SK-N-SH treated with all-trans-retinoic acid at 6 μM for 48 hours (cell line): ENCODE data around the gene C20orf144.

Experiments used
- ATAC-seq: fragments of 200-7000 bp; cut with Tn5 transposase; 3 replicates; pipeline ENCODE4 v1.9.1; 2020; ENCODE audit warnings: mild to moderate bottlenecking, moderate library complexity
- ARNTL ChIP-seq: fragments of 450-650 bp; formaldehyde crosslinking; IDR thresholded peaks from 2 replicates; pipeline ENCODE4 v1.5.0; 2020; ENCODE audit warnings: low read depth, mild to moderate bottlenecking, moderate library complexity, borderline replicate concordance
- BACH2 ChIP-seq: fragments of 250-450 bp; sonication (Bioruptor Pico); IDR thresholded peaks from 2 replicates; pipeline ENCODE4 v1.9.0; 2021; ENCODE audit warnings: mild to moderate bottlenecking, borderline replicate concordance
- CREB5 ChIP-seq: fragments of 250-450 bp; sonication (Bioruptor Pico); IDR thresholded peaks from 2 replicates; pipeline ENCODE4 v1.5.1; 2020; ENCODE audit warnings: low read depth, mild to moderate bottlenecking, moderate library complexity
- CSDC2 ChIP-seq: fragments of 250-450 bp; sonication (Bioruptor Pico); IDR thresholded peaks from 2 replicates; pipeline ENCODE4 v1.5.0; 2020; ENCODE audit warnings: mild to moderate bottlenecking, moderate library complexity
- CSRNP3 ChIP-seq: fragments of 250-450 bp; sonication (Bioruptor Pico); IDR thresholded peaks from 2 replicates; pipeline ENCODE4 v1.5.1; 2021; ENCODE audit warnings: mild to moderate bottlenecking, moderate library complexity
- ESRRG ChIP-seq: fragments of 250-450 bp; sonication (Bioruptor Pico); IDR thresholded peaks from 2 replicates; pipeline ENCODE4 v1.6.1; 2021; ENCODE audit warnings: mild to moderate bottlenecking
- GLIS3 ChIP-seq: fragments of 250-450 bp; sonication (Bioruptor Pico); IDR thresholded peaks from 2 replicates; pipeline ENCODE4 v1.5.0; 2020; ENCODE audit warnings: mild to moderate bottlenecking, moderate library complexity
- ISL1 ChIP-seq: fragments of 250-450 bp; sonication (Bioruptor Pico); IDR thresholded peaks from 2 replicates; pipeline ENCODE4 v2.1.2; 2022; ENCODE audit warnings: mild to moderate bottlenecking, moderate library complexity
- OSR1 ChIP-seq: fragments of 250-450 bp; sonication (Bioruptor Pico); IDR thresholded peaks from 2 replicates; pipeline ENCODE4 v1.8.0; 2022; ENCODE audit warnings: moderate library complexity, mild to moderate bottlenecking, inconsistent platforms
- PATZ1 ChIP-seq: fragments of 250-450 bp; sonication (Bioruptor Pico); IDR thresholded peaks from 2 replicates; pipeline ENCODE4 v1.8.0; 2020; ENCODE audit warnings: mild to moderate bottlenecking, moderate library complexity, borderline replicate concordance
- POU6F1 ChIP-seq: fragments of 250-450 bp; sonication (Bioruptor Pico); IDR thresholded peaks from 2 replicates; pipeline ENCODE4 v1.8.0; 2021; ENCODE audit warnings: low read depth, mild to moderate bottlenecking, moderate library complexity, borderline replicate concordance
- PPARA ChIP-seq: fragments of 250-450 bp; sonication (Bioruptor Pico); IDR thresholded peaks from 2 replicates; pipeline ENCODE4 v1.5.0; 2020; ENCODE audit warnings: mild to moderate bottlenecking, borderline replicate concordance
- RARB ChIP-seq: fragments of 250-450 bp; sonication (Bioruptor Pico); IDR thresholded peaks from 2 replicates; pipeline ENCODE4 v1.8.0; 2021; ENCODE audit warnings: mild to moderate bottlenecking, moderate library complexity
- SNAI2 ChIP-seq: fragments of 250-450 bp; sonication (Bioruptor Pico); IDR thresholded peaks from 2 replicates; pipeline ENCODE4 v1.5.0; 2020; ENCODE audit warnings: mild to moderate bottlenecking, moderate library complexity
- TCF4 ChIP-seq: fragments of 250-450 bp; sonication (Bioruptor Pico); IDR thresholded peaks from 2 replicates; pipeline ENCODE4 v1.8.0; 2021; ENCODE audit warnings: mild to moderate bottlenecking, moderate library complexity, borderline replicate concordance
- TOX ChIP-seq: fragments of 250-450 bp; sonication (Bioruptor Pico); IDR thresholded peaks from 2 replicates; pipeline ENCODE4 v1.8.0; 2021; ENCODE audit warnings: mild to moderate bottlenecking, moderate library complexity, borderline replicate concordance
- TSHZ2 ChIP-seq: fragments of 250-450 bp; sonication (Bioruptor Pico); IDR thresholded peaks from 2 replicates; pipeline ENCODE4 v1.5.0; 2020; ENCODE audit warnings: mild to moderate bottlenecking, moderate library complexity
- ZC3H10 ChIP-seq: fragments of 250-450 bp; sonication (Bioruptor Pico); IDR thresholded peaks from 2 replicates; pipeline ENCODE4 v1.5.1; 2021; ENCODE audit warnings: mild to moderate bottlenecking, moderate library complexity
- ZFP3 ChIP-seq: fragments of 250-450 bp; sonication (Bioruptor Pico); IDR thresholded peaks from 2 replicates; pipeline ENCODE4 v1.5.0; 2020; ENCODE audit warnings: mild to moderate bottlenecking, moderate library complexity
- ZFP30 ChIP-seq: fragments of 450-650 bp; formaldehyde crosslinking; IDR thresholded peaks from 2 replicates; pipeline ENCODE4 v1.5.0; 2022; ENCODE audit warnings: mild to moderate bottlenecking, moderate library complexity
- ZNF565 ChIP-seq: fragments of 450-650 bp; formaldehyde crosslinking; conservative IDR thresholded peaks from 2 replicates; pipeline ENCODE4 v1.5.0; 2020; ENCODE audit warnings: low read depth, mild to moderate bottlenecking, moderate library complexity
- ZNF70 ChIP-seq: fragments of 450-650 bp; formaldehyde crosslinking; IDR thresholded peaks from 2 replicates; pipeline ENCODE4 v1.5.0; 2020; ENCODE audit warnings: mild to moderate bottlenecking, moderate library complexity
- ZNF8 ChIP-seq: fragments of 450-650 bp; formaldehyde crosslinking; IDR thresholded peaks from 2 replicates; pipeline ENCODE4 v1.5.0; 2020; ENCODE audit warnings: mild to moderate bottlenecking, moderate library complexity

C20orf144 gene

GRCh38 chr20:33687993-33688937 is 26.1 kb downstream of the C20orf144 start:
- no peak for ATAC-seq
- TF ChIP-seq RARB (CRISPR knock-in tag) (no peak), ISL1 (CRISPR knock-in tag) (no peak), PPARA (CRISPR knock-in tag) (no peak)

- no peak for TF ChIP-seq ZC3H10 (CRISPR knock-in tag)
- no peak for TF ChIP-seq ZNF565 (CRISPR knock-in tag)
- TF ChIP-seq ISL1 (CRISPR knock-in tag): no peak
- no peak for TF ChIP-seq CREB5 (CRISPR knock-in tag)
- TF ChIP-seq ZNF8 (CRISPR knock-in tag): no peak
- TF ChIP-seq ZNF70 (CRISPR knock-in tag): no peak
- no peak for TF ChIP-seq TCF4 (CRISPR knock-in tag)
- no peak for TF ChIP-seq ARNTL (CRISPR knock-in tag)
- no peak for TF ChIP-seq POU6F1
- TF ChIP-seq RARB (CRISPR knock-in tag): no peak
- no peak for TF ChIP-seq CSDC2 (CRISPR knock-in tag)
- TF ChIP-seq ZFP3 (CRISPR knock-in tag): no peak
- no peak for TF ChIP-seq PATZ1 (CRISPR knock-in tag)
- no peak for TF ChIP-seq BACH2
- no peak for TF ChIP-seq CSRNP3 (CRISPR knock-in tag)
- no peak for TF ChIP-seq SNAI2 (CRISPR knock-in tag)
- TF ChIP-seq OSR1 (CRISPR knock-in tag): no peak
- no peak for TF ChIP-seq TSHZ2 (CRISPR knock-in tag)
- no peak for TF ChIP-seq TOX (CRISPR knock-in tag)
- no peak for TF ChIP-seq GLIS3 (CRISPR knock-in tag)
- ATAC-seq: no peak
These were observed 26.9 kb downstream of the C20orf144 start for GRCh38 chr20:33688938-33689424.

- no peak for ATAC-seq
- TF ChIP-seq ESRRG (CRISPR knock-in tag) (no peak), ZNF8 (CRISPR knock-in tag) (no peak), CSRNP3 (CRISPR knock-in tag) (no peak), TSHZ2 (CRISPR knock-in tag) (no peak), ISL1 (CRISPR knock-in tag) (no peak), RARB (CRISPR knock-in tag) (no peak), CSDC2 (CRISPR knock-in tag) (no peak), GLIS3 (CRISPR knock-in tag) (no peak), ZC3H10 (CRISPR knock-in tag) (no peak), ARNTL (CRISPR knock-in tag) (no peak), ZNF70 (CRISPR knock-in tag) (no peak), ZFP30 (no peak)
These were observed 27.4 kb downstream of the C20orf144 start for GRCh38 chr20:33689493-33689892.
